HEK293 (cell line): ENCODE results near the gene PTX4.

ENCODE experiments used
- CTCF ChIP-seq: fragments of 450-650 bp; formaldehyde crosslinking; IDR thresholded peaks from 2 replicates; pipeline ENCODE4 v1.5.1; 2016; ENCODE audit warnings: missing biosample characterization, missing genetic modification characterization
- GFI1B ChIP-seq: fragments of 450-650 bp; formaldehyde crosslinking; IDR thresholded peaks from 2 replicates; pipeline ENCODE4 v1.5.1; 2016; ENCODE audit warnings: missing biosample characterization, missing genetic modification characterization
- KLF16 ChIP-seq: fragments of 450-650 bp; formaldehyde crosslinking; IDR thresholded peaks from 2 replicates; pipeline ENCODE4 v1.5.1; 2017; ENCODE audit warnings: missing biosample characterization, missing genetic modification characterization
- SP2 ChIP-seq: fragments of 450-650 bp; formaldehyde crosslinking; IDR thresholded peaks from 2 replicates; pipeline ENCODE4 v1.5.1; 2016; ENCODE audit warnings: missing biosample characterization, missing genetic modification characterization
- TCF7L2 ChIP-seq: IDR thresholded peaks from 2 replicates; pipeline ENCODE4 v1.6.1; 2011; ENCODE audit warnings: low read depth, mild to moderate bottlenecking, inconsistent platforms, low read length, moderate library complexity, borderline replicate concordance
- YY1 ChIP-seq: fragments of 450-650 bp; formaldehyde crosslinking; IDR thresholded peaks from 2 replicates; pipeline ENCODE4 v1.5.1; 2018; ENCODE audit warnings: missing biosample characterization, missing genetic modification characterization
- ZNF133 ChIP-seq: fragments of 450-650 bp; formaldehyde crosslinking; IDR thresholded peaks from 2 replicates; pipeline ENCODE4 v1.5.1; 2016; ENCODE audit warnings: missing biosample characterization, missing genetic modification characterization
- ZNF175 ChIP-seq: fragments of 450-650 bp; formaldehyde crosslinking; IDR thresholded peaks from 2 replicates; pipeline ENCODE4 v1.5.1; 2016; ENCODE audit warnings: missing biosample characterization, missing genetic modification characterization
- ZNF350 ChIP-seq: fragments of 450-650 bp; formaldehyde crosslinking; IDR thresholded peaks from 2 replicates; pipeline ENCODE4 v1.5.0; 2017; ENCODE audit warnings: missing biosample characterization, mild to moderate bottlenecking, missing genetic modification characterization
- ZNF501 ChIP-seq: fragments of 450-650 bp; formaldehyde crosslinking; IDR thresholded peaks from 2 replicates; pipeline ENCODE4 v1.5.1; 2016; ENCODE audit warnings: missing biosample characterization, missing genetic modification characterization
- ZNF704 ChIP-seq: fragments of 450-650 bp; formaldehyde crosslinking; IDR thresholded peaks from 2 replicates; pipeline ENCODE4 v1.5.1; 2016; ENCODE audit warnings: missing biosample characterization, missing genetic modification characterization

GRCh38 chr16:1470481-1471251 lies 18.1 kb downstream of the PTX4 start:
- TF ChIP-seq ZNF133 (tag by site-specific recombination) = no peak
- no peak for TF ChIP-seq ZNF175 (tag by site-specific recombination)
- no peak for TF ChIP-seq CTCF
- TF ChIP-seq ZNF350 (tag by site-specific recombination) = no peak
- no peak for TF ChIP-seq TCF7L2
- no peak for TF ChIP-seq ZNF501 (tag by site-specific recombination)
- no peak for TF ChIP-seq GFI1B (tag by site-specific recombination)
- no peak for TF ChIP-seq YY1 (tag by site-specific recombination)
- no peak for TF ChIP-seq SP2 (tag by site-specific recombination)
- TF ChIP-seq KLF16 = no peak
- TF ChIP-seq ZNF704 (tag by site-specific recombination) = no peak
